HepG2 (cell line): ENCODE measurements around the gene SLC2A11. TPM values are rescaled to one million over a fixed set of nuclear protein-coding genes. Genes with fewer than 3 reads are reported as not detected.
"Not testable (repeated sequence)": the region's sequence is repeated elsewhere in the genome, so short reads cannot be mapped to it uniquely, and the experiment has no call there.

Experiments
- ATAC-seq: fragments of 200-7000 bp; cut with Tn5 transposase; 3 replicates; pipeline ENCODE4 v1.9.1; 2020; ENCODE audit warnings: mild to moderate bottlenecking, moderate library complexity
- BruUV-seq: library from RNA; stranded (reverse); fragments of 400-500 nt; replicated peaks from 2 replicates; lab custom pipeline; 2021; lab: Mats Ljungman, UMichigan
- CTCF ChIA-PET: fragments of 300-600 bp; formaldehyde crosslinking; extraction: SDS; loops from one replicate; lab custom pipeline; 2021; ENCODE audit warnings: low total read pairs, inconsistent platforms, low intra/inter-chr PET ratio; lab: Yijun Ruan, JAX
- POLR2A ChIA-PET: fragments of 350-600 bp; sonication (Branson Sonifier 250); formaldehyde crosslinking; loops from one replicate; lab custom pipeline; 2020; ENCODE audit warnings: antibody characterized with exemption, inconsistent platforms; lab: Yijun Ruan, JAX
- DNase-seq: peaks from one replicate; pipeline ENCODE4 v3.0.0-alpha.2; 2015; ENCODE audit warnings: low spot score
- FAIRE-seq: peaks from 3 replicates; lab custom pipeline; 2011; peaks lifted over from hg19 to GRCh38; lab: Jason Lieb, UNC
- H2AFZ ChIP-seq: one replicate; pipeline ENCODE4 v1.6.1; 2011; ENCODE audit warnings: low read length, inconsistent platforms
- H3K27ac ChIP-seq: fragments of 300-600 bp; 3 replicates; pipeline ENCODE4 v1.8.0; 2011; ENCODE audit warnings: mixed run types, mild to moderate bottlenecking, mixed read lengths, low read length, inconsistent platforms; ENCODE audit not compliant: insufficient read depth; ENCODE audit errors: extremely low read length
- H3K27me3 ChIP-seq, 2 experiments: fragments of 200-600 bp in 1 of 2; 2 replicates in 1 of 2; 3 replicates in 1 of 2; pipeline versions ENCODE4 v1.6.0 to v1.8.0; 2011; ENCODE audit warnings: low read length in 2 of 2, mild to moderate bottlenecking in 2 of 2, moderate library complexity in 2 of 2, inconsistent platforms in 1 of 2; ENCODE audit not compliant: insufficient read depth in 2 of 2, control insufficient read depth in 1 of 2
- H3K36me3 ChIP-seq, 2 experiments: fragments of 200-600 bp in 1 of 2; replicated peaks in 1 of 2; 2 replicates in 1 of 2; 3 replicates in 1 of 2; pipeline versions ENCODE4 v1.5.1 to v1.8.0; 2011; ENCODE audit warnings: low read length in 2 of 2, inconsistent platforms in 1 of 2; ENCODE audit not compliant: insufficient read depth in 2 of 2, control insufficient read depth in 1 of 2
- H3K4me1 ChIP-seq: 2 replicates; pipeline ENCODE4 v1.5.1; 2012; ENCODE audit warnings: low read length, inconsistent platforms; ENCODE audit not compliant: insufficient read depth
- H3K4me2 ChIP-seq: 2 replicates; pipeline ENCODE4 v1.6.0; 2011; ENCODE audit warnings: low read depth, low read length, inconsistent platforms
- H3K4me3 ChIP-seq, 3 experiments: fragments of 200-600 bp in 1 of 3; sonication (generic), shearing (Covaris generic) in 1 of 3; replicated peaks in 1 of 3; 2 replicates each; pipeline ENCODE4 v1.5.1; 2011 to 2016; ENCODE audit warnings: low read length in 3 of 3, inconsistent platforms in 2 of 3, low read depth in 2 of 3, mild to moderate bottlenecking in 2 of 3, control low read depth in 1 of 3, mixed read lengths in 1 of 3; ENCODE audit not compliant: insufficient read depth in 1 of 3
- H3K79me2 ChIP-seq: one replicate; pipeline ENCODE4 v1.6.1; 2011; ENCODE audit warnings: low read length, inconsistent platforms; ENCODE audit not compliant: insufficient read depth
- H3K9ac ChIP-seq: 2 replicates; pipeline ENCODE4 v1.6.0; 2011; ENCODE audit warnings: mild to moderate bottlenecking, low read depth, low read length, inconsistent platforms; ENCODE audit not compliant: insufficient read depth
- H3K9me3 ChIP-seq: 2 replicates; pipeline ENCODE4 v1.5.1; 2012; ENCODE audit warnings: mild to moderate bottlenecking, low read length
- H4K20me1 ChIP-seq: 2 replicates; pipeline ENCODE4 v1.6.0; 2011; ENCODE audit warnings: inconsistent platforms, mild to moderate bottlenecking, low read length, moderate library complexity; ENCODE audit not compliant: insufficient read depth
- ARID4A ChIP-seq: sonication (generic); formaldehyde crosslinking; IDR thresholded peaks from 2 replicates; pipeline ENCODE4 v1.5.0; 2020; ENCODE audit warnings: mild to moderate bottlenecking, missing genetic modification reagents, borderline replicate concordance
- CEBPB ChIP-seq: IDR thresholded peaks from 2 replicates; pipeline ENCODE4 v1.6.1; 2011; ENCODE audit warnings: low read depth, low read length, improper control_type of control experiment, borderline replicate concordance
- ZBTB44 ChIP-seq: sonication (generic); formaldehyde crosslinking; IDR thresholded peaks from 2 replicates; pipeline ENCODE4 v1.4.0; 2020; ENCODE audit warnings: missing genetic modification reagents
- ZBTB7B ChIP-seq: sonication (generic); formaldehyde crosslinking; IDR thresholded peaks from 2 replicates; pipeline ENCODE4 v1.4.0; 2020; ENCODE audit warnings: missing genetic modification reagents
- WGBS: methylation state at CpG from one replicate; pipeline ENCODE4 v1.1.6; 2017; ENCODE audit warnings: low lambda C conversion rate; 5-methylcytosine and 5-hydroxymethylcytosine counted together
- in situ Hi-C: cut with HindIII; loops from 2 replicates; pipeline ENCODE4 v1.10.0; 2017; ENCODE audit warnings: low pct_unique_long_range_greater_than_20kb; ENCODE audit not compliant: extremely low pct_ligation_motif_present
- intact Hi-C: fragments of 100-400 bp; cut with micrococcal nuclease; formaldehyde crosslinking; loops from one replicate; pipeline ENCODE4 v1.10.0; 2022; ENCODE audit not compliant: unreplicated experiment
- polyA plus RNA-seq, 8 experiments: library from polyadenylated mRNA; depleted of rRNA in 3 of 8; stranded (reverse) in 7 of 8; unstranded in 1 of 8; fragments of >200 nt; fragmentation: Illumina TruSeq in 4 of 8; extraction: Trizol in 4 of 8; gene quantifications; 2 replicates each; pipeline versions ENCODE4 v1.2.1 to v1.2.3, GENCODE V29; 2011 to 2016; ENCODE audit warnings: low read depth in 4 of 8, missing spikeins in 1 of 8, mixed read lengths in 1 of 8; ENCODE audit not compliant: insufficient read depth in 1 of 8
- total RNA-seq, 5 experiments: library from RNA; depleted of rRNA; stranded (reverse); fragments of >200 nt; fragmentation: Illumina TruSeq; extraction: Trizol; gene quantifications; 2 replicates each; pipeline ENCODE4 v1.2.3, GENCODE V29; 2016; ENCODE audit warnings: low read depth in 1 of 5

SLC2A11 gene
- total and polyA plus RNA-seq, 2 of the 13 experiments (the other 11 are each of a cell fraction or from before 2014, with no cell fraction given): 15.2 to 15.4 TPM

DNA sequence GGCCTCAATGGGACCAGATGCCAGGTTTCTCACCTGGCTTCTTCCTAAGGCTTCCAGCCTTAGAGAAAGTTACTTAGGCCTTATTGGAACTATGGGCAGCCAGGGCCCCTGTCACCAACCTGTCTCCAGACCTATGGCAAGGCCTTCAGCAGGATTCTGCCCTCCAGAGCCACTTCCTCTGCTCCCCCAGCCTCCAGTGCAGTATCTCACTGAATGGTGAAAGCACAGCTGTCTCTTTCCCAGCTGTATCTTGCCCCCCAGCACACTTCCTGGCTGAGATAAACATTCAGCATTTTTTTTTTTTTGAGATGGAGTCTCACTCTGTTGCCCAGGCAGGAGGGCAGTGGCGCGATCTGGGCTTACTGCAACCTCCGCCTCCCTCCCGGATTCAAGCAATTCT, 1.5 kb downstream of the SLC2A11 start (continued):
- TF ChIP-seq ZBTB44: no peak

DNA sequence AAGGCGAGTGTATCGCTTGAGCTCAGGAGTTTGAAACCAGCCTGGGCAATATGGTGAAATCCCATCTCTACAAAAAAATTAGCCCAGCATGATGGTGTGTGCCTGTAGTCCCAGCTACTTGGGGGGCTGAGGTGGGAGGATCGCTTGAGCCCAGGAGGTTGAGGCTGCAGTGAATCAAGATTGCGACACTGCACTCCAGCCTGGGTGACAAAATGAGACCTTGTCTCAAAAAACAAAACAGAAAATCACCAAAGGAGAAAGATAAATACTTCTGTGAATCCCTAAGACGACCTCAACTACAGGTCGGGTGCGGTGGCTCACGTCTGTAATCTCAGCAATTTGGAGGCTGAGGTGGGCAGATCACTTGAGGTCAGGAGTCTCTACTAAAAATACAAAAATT, 2.5 kb downstream of the SLC2A11 start:
- not testable (repeated sequence) for FAIRE-seq

DNA sequence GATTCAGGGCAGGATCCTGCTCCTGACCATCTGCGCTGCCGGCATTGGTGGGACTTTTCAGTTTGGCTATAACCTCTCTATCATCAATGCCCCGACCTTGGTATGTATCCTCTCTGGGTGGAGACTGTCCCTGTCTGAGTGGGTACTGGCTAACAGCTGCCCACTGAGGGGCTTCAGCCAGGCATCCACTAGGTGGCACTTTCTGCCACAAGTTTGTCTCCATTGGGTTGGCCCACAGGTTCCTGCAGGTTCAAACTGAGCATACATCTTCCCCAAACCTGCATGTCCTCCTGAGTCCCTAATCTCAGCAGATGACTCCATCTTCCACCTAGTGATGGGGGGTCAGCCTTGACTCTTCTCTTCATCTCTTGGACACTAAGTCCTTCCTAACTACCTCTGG, 4.4 kb downstream of the SLC2A11 start:
- Histone ChIP-seq H3K36me3 (peaks cover 0 to 2% of the 10 kb centered on the region in 2 experiments; a peak in 1 of 5 replicates), H3K27me3 (no peaks in the 10 kb centered on the region; a peak in 1 of 5 replicates), H3K27ac (no peak overlapping the region), H3K4me2 (no peak overlapping the region), H3K9me3 (no peaks in the 10 kb centered on the region), H3K9ac (no peak overlapping the region), H3K4me3 (no peak overlapping the region), H2AFZ (no peak overlapping the region), H4K20me1 (no peaks in the 10 kb centered on the region), H3K4me1 (peaks cover 25% of the 10 kb centered on the region), H3K79me2 (peaks cover 7% of the 10 kb centered on the region)
- ATAC-seq (peak; percentile 60), FAIRE-seq (peak; percentile 67), DNase-seq (no peak)
- BruUV-seq: no TSS peak
- in situ Hi-C loops: no loop called here
- CTCF ChIA-PET: interaction anchor here (0.8 kb wide), 1 partner anchor 32 kb away, joined by 7 read pairs; the partner anchor contains the start of gene MIF
- intact Hi-C loops: no loop called here
- no CpG with 5 or more reads among the region's 3 CpGs for WGBS
- POLR2A ChIA-PET: interaction anchor here (1.3 kb wide), 1 partner anchor 32 kb away, joined by 6 read pairs; the partner anchor contains the start of gene MIF
- TF ChIP-seq ZBTB7B (CRISPR knock-in tag): 0 out of 2 replicates have a peak, but pooled peaks have one; percentile 43
- peak; percentile 20; the same call in 1 of the 2 replicates for TF ChIP-seq ARID4A (CRISPR knock-in tag)

More for the DNA sequence above, 2.5 kb downstream of the SLC2A11 start:
- ATAC-seq, H3K27ac ChIP-seq, H2AFZ ChIP-seq, BruUV-seq, H3K4me2 ChIP-seq, H3K9ac ChIP-seq, intact Hi-C loops, H3K9me3 ChIP-seq, in situ Hi-C loops, POLR2A ChIA-PET, H3K36me3 ChIP-seq, H3K27me3 ChIP-seq, H3K4me3 ChIP-seq, CTCF ChIA-PET, H4K20me1 ChIP-seq, H3K79me2 ChIP-seq, DNase-seq: not testable (repeated sequence)
- 64% methylated on average over 8 of the region's 8 CpGs for WGBS
- TF ChIP-seq CEBPB: peak; percentile 60
- H3K4me1 ChIP-seq: peaks cover 25% of the 10 kb centered on the region
